ENCODE results near the gene LCMT2. TPM values are rescaled to one million over a fixed set of nuclear protein-coding genes. Genes with fewer than 3 reads are reported as not detected.

LCMT2 gene
- total RNA-seq, 2 donors from 2014 or later = 4.4 to 8.6 TPM

GRCh38 chr15:43317566-43318184 is 12.7 kb downstream of the LCMT2 start:
- H3K27ac ChIP-seq = no peak overlapping the region

GRCh38 chr15:43316971-43317346 is 13.4 kb downstream of the LCMT2 start:
- no peak for TF ChIP-seq CTCF (IDR thresholded peaks at IDR 0.05)
- Histone ChIP-seq H3K4me3 (no peak overlapping the region), H3K9me3 (no peaks in the 10 kb centered on the region), H3K27ac (no peak overlapping the region), H3K4me1 (no peaks in the 10 kb centered on the region), H3K27me3 (no peaks in the 10 kb centered on the region), H3K36me3 (no peaks in the 10 kb centered on the region)
- no peak for DNase-seq (ENCODE audit: low spot score)

More at GRCh38 chr15:43317566-43318184, 12.7 kb downstream of the LCMT2 start:
- no peaks in the 10 kb centered on the region for H3K36me3 ChIP-seq
- H3K27me3 ChIP-seq = no peaks in the 10 kb centered on the region
- H3K4me1 ChIP-seq = no peaks in the 10 kb centered on the region
- no peak for TF ChIP-seq CTCF (IDR thresholded peaks at IDR 0.05)
- H3K4me3 ChIP-seq = no peak overlapping the region
- H3K9me3 ChIP-seq = no peaks in the 10 kb centered on the region
- no peak for DNase-seq (ENCODE audit: low spot score)

GRCh38 chr15:43316016-43316970 is 14.1 kb downstream of the LCMT2 start:
- Histone ChIP-seq H3K9me3 (no peaks in the 10 kb centered on the region), H3K4me3 (no peak overlapping the region), H3K36me3 (no peaks in the 10 kb centered on the region), H3K27me3 (no peaks in the 10 kb centered on the region), H3K4me1 (no peaks in the 10 kb centered on the region), H3K27ac (no peak overlapping the region)
- no peak for TF ChIP-seq CTCF (IDR thresholded peaks at IDR 0.05)
- DNase-seq (ENCODE audit: low spot score) = no peak

GRCh38 chr15:43314171-43314570 is 16.2 kb downstream of the LCMT2 start:
- H3K9me3 ChIP-seq = no peaks in the 10 kb centered on the region
- no peak for DNase-seq (ENCODE audit: low spot score)
- no peak overlapping the region for H3K27ac ChIP-seq
- no peaks in the 10 kb centered on the region for H3K27me3 ChIP-seq
- H3K36me3 ChIP-seq = no peaks in the 10 kb centered on the region
- no peak overlapping the region for H3K4me3 ChIP-seq
- no peak for TF ChIP-seq CTCF (IDR thresholded peaks at IDR 0.05)
- no peaks in the 10 kb centered on the region for H3K4me1 ChIP-seq

GRCh38 chr15:43312378-43312777 is 18.0 kb downstream of the LCMT2 start:
- no peaks in the 10 kb centered on the region for H3K36me3 ChIP-seq
- no peak for TF ChIP-seq CTCF (IDR thresholded peaks at IDR 0.05)
- H3K9me3 ChIP-seq = no peaks in the 10 kb centered on the region
- H3K4me1 ChIP-seq = no peaks in the 10 kb centered on the region
- H3K4me3 ChIP-seq = no peak overlapping the region
- H3K27ac ChIP-seq = no peak overlapping the region
- no peak for DNase-seq (ENCODE audit: low spot score)
- no peaks in the 10 kb centered on the region for H3K27me3 ChIP-seq

Measured in right atrium auricular region (tissue), 2 donors.